Adrenal gland (tissue), 5 donors: Measurements from ENCODE around the gene FAM13B.
"Not testable (repeated sequence)": the region's sequence is repeated elsewhere in the genome, so short reads cannot be mapped to it uniquely, and the experiment has no call there.

ENCODE experiments used
- CTCF ChIP-seq, 6 experiments: fragments of 450-650 bp in 4 of 6; fragments of 200-600 bp in 2 of 6; sonication (generic) in 1 of 6; IDR thresholded peaks; 1 replicate in 5 of 6; 2 replicates in 1 of 6; pipeline versions ENCODE4 v1.5.1 to v1.8.0; 2016 to 2021; ENCODE audit warnings: antibody characterized with exemption in 6 of 6, mild to moderate bottlenecking in 2 of 6, moderate library complexity in 1 of 6
- POLR2A ChIP-seq, 2 donors: fragments of 450-650 bp; IDR thresholded peaks; one replicate each; pipeline ENCODE4 v1.6.1; 2017; ENCODE audit warnings: antibody characterized with exemption in 2 of 2, mild to moderate bottlenecking in 2 of 2, moderate library complexity in 1 of 2
- donor health status: DM: no; HTN: no; CAD: no.

- TF ChIP-seq POLR2A, CTCF (IDR thresholded peaks at IDR 0.05): not testable (repeated sequence)
Measured at GRCh38 chr5:138026793-138027192, 6.1 kb downstream of the FAM13B start.
